ENCODE measurements around the gene RPS3.
"Not testable (repeated sequence)": the region's sequence is repeated elsewhere in the genome, so short reads cannot be mapped to it uniquely, and the experiment has no call there.

RPS3 gene

DNA sequence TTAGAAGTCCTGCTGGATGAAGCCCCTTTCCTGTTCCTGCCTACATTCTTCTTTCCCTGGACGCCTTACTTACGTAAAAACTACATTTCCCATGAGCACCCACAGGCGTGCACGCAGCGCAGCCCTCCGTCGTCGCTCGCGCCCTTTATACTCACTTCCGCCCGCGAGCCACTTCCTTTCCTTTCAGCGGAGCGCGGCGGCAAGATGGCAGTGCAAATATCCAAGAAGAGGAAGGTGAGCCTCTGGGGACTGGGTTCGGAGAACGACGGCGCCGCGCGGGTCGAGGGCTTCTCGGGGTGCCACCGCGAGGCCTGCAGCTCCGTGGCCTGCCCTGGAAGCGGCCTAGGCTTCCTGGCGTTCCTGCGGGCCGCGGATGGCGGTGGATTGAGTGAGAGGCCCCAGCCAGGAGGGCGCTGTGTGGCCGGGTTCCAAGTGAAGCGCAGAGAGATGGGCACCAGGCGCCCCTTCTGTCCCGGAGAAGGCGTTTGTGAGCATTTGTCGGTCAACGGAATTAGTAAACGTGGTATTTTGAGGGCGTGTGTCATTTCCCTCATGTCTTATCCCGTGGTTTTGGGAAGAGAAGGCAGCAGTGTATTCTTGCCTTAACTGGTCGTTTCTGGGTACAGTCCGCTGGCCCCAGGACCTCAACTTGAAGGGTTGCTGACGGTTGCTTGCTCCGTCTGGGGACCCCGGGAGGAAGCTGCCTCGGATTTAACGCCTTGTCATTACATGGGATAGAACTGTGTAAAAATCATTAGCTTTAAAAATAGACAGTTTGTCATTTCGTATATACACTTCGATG lies at the start of gene RPS3:
Gene RPS3, plus strand, starts transcription at position 175 of the 802 bp plus-strand sequence. Its CDS starts 30 bp downstream, at position 205.
- peak; percentile 76 to 85 for DNase-seq

DNA sequence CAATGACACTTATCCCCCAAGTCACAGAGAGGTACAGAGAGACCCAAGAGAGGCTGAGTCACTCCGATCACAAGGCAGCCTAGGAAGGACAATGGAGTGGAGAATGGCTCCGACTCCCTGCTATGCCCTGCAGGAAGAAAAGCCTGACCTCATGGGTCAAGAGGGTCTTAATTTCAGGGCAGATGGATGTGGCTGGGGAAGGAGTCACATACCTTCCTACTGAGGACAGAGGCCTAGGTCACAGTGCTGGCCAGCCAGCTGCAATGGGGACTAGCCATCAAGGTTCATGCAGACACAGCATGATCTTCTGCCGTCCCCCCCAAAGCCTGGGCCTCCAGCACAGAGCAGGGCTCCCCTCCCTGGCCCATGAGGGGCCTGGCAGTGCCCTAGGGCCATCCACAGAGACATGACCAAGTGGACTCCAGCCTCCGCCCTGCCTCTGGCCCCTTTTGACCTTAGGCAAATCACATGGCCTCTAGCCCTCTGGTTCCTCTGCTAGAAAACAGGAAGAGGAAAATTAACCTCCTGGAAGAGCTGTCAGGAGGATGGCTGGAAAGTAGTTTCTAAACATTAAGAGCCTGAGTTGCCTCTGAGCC lies 49.7 kb upstream of the RPS3 start:
- DNase-seq, result no peak

DNA sequence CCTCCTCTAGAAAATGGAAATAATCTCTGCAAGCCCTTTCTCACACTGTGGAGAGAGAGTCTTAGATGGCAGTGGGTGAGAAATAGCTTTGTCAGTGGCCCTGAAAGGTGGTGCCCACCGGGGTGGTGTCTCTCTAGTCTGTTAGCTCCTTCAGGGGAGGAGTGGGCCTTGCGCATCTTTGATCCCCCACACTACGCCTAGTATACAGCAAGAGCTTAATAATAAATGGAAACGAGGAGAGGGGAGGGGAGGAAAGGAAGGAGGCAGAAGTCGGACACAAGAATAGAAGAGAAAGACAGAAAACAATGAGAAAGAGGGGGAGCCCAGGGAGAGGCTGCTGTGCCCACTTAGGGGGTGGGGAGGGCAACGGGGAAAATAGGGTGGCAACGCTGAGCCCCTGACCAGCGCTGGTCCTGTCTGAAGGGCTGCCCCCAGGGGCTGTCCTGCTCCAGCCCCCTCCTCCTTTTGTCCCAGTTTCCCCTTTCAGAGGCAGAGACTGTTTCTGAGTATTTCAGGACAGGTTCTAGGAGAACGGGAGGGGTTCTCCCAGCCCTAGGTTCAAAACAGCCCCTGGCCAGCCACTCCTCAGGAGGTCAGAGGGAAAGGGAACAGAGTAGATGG lies 49.1 kb upstream of the RPS3 start:
- DNase-seq, result no peak

DNA sequence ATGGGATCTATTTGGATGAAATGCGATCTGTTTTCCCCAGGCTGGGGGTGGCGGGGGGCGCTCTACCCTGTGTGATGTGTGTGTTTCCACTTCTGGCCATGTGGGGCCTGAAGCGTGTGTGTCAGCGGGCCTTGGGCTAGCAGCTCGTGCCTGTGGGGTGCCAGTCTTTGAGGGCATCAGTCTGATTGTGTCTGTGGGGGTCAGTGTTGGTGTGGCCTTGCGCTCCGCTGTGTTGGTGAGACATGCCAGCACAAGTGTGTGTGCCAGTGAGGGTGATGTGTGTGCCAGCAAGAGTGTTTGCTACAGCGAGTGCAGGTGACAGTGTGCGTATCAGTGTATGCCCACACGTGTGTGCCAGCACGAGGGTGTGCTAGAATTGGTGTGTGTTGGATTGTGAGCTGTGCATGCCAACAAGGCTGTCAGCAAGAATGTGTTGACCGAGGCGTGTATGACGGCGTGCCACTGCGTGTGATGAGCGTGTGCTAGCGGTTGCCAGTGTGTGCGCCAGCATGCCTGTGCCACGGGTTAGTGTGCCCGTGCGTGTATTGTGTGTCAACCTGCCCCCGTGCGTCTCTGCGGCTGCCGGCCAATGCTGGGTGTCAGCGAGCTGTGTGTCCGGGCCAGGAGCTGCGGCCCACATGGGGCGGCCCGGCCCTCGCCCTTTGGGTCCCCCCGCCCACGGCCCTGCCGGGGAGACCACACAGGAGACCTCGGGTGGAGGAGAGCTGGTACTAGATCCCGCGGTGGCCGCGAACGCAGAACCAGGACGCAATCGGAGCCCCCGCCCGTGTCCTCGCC lies 48.4 kb upstream of the RPS3 start:
- DNase-seq, result peak in 1 of 2 donors; percentile 53

DNA sequence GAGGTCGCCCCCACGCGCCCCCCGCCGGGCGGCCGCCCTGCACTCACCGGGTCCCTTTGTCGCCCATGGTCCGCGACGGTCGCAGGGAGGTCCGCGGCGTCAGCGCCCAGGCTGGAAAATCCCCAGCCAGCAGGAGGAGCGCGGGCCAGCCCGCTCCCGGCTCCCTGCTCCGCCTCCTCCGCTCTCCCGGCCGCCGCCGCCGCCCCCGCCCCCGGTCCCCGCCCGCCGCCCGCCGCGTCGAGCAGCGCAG lies 47.9 kb upstream of the RPS3 start, which contains the start of gene ARRB1:
Gene ARRB1, minus strand, starts transcription at position 121 of the 250 bp plus-strand sequence. Its CDS starts 54 bp downstream, at position 67.
- DNase-seq, result peak in 1 of 2 donors; percentile 63

DNA sequence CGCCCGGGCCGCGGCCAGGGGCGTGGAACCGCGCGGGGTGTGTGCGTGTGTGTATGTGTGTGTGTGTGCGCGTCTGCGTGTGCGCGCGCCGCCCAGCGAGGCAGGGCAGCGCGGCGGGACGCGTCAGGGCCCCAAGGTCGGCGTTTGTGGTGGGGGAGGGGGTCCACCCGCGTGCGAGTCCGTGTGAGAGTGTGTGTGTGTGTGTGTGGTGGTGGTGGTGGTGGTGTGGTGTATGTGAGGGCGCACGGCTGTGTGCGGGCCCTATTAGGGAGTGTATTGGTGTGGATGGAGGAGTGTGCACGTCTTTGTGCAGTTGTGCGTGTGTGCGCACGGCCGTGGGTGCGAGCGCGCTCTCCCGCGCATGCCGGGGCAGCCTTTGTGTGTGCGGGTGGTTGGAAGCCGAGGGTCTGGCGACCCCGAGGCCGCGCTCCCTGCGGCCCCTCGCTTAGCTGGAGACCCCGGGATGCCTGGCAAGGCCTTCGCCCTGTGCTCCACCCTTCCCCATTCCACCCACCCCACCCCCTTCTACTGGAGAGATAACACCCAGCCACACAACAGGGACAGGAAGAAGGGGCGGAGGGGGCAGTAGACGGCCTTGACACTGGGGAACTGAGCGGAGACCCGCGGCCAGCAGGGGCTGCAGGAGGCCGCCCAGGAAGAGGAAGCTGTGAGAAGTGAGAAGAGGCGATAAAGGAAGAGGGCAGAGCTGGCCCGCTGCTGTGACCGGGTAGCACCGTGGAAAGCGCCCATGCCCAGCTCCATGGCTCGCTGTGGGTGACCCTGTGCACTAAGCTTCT lies 47.3 kb upstream of the RPS3 start:
- DNase-seq, result peak; percentile 56 to 78

DNA sequence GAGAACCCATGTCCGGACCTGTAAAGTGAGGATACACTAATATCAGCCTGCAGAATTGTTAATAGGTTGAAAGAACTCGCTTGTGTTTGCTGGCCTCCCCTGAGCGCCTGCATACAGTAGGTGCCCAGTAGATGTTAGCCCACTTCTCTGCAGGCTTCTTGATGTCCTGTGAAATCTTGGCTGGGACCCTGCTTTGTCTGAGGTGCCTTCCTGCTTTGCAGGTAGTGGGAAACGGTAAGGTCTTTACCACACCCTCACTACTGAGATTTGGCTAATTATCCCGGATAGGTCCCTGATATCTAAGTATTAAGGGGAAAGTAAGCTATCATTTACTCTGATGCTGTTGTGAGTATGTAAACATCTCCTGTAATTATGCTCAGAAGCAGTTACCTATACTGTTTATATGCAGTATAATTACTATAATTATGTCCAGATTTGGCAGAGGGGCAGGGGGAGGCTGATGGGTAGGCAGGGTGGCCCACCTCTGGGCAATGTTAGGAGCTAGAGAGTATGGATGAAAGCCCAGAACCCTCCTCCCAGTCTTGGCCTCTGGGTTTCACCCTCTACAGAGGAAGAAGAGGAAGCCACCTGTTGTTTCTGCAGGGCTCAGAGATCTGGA lies 46.6 kb upstream of the RPS3 start:
- no peak for DNase-seq

DNA sequence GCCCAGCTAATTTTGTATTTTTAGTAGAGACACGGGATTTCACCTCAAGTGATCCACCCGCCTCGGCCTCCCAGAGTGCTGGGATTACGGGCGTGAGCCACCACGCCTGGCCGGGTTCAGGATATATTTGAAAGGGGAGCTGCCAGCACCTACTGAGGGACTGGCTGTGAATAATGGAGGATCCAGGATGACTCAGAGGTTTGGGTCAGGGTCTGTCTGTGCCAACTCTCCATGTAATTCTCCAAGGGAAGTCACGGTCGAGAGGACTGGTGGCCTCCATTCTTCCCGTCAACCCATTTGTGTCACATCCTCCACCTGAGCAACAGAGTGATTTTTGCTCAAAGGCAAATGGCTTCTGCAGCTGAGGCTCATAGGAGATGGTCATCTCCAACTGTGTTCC lies 44.3 kb upstream of the RPS3 start:
- no peak for DNase-seq

DNA sequence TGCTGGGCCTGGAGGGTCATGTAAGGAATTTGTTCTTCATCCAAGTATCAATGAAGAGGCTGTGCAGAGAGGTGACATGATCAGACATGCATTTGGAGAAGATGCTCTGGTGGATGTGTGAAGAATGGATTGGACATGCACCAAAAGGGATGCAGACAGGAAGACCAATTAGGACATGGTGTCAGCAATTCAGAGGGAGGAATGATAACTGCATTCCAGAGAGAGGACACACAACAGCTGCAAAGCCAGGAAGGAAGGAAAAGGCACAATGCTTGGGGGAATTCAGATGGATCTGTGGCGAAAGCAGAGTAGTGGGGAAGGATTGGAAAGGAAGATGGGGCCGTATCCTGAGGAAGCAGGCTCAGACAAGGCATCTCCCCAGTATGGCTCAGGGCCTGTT lies 42.7 kb upstream of the RPS3 start:
- DNase-seq, result no peak

DNA sequence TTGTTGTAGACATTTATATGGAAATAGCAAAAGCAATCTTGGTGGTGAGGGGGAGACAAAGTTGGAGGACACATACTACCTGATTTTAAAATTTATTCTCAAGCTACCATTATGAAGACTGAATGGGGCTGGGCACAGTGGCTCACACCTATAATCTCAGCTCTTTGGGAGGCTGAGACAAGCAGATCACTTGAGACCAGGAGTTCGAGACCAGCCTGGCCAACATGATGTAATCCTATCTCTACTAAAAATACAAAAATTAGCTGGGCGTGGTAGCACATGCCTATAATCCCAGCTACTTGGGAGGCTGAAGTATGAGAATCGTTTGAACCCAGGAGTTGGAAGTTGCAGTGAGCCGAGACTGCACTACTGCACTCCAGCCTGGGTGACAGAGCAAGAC lies 37.0 kb upstream of the RPS3 start:
- not testable (repeated sequence) for DNase-seq

DNA sequence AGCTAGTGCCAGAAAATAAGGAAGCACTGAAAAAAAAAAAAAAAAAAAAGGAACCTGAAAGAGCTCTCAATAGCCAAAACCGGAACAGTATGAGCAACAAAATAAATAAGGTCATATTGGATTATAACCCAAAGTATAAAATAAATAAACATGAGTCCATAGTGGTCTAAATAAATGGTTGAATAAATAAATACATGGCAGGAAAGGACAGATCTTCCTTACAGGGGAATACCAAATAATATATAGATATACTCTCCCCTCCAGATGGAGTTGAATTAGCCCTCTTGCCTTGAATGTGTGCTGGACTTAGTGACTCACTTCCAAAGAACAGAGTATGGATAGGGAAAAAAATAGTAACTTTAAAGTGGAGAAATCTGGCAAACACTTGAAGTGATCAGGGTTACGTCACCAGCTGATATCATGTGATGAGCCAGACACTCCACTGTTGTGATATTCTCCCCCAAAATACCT lies 33.6 kb upstream of the RPS3 start:
- peak in 1 of 2 donors; percentile 70 for DNase-seq

DNA sequence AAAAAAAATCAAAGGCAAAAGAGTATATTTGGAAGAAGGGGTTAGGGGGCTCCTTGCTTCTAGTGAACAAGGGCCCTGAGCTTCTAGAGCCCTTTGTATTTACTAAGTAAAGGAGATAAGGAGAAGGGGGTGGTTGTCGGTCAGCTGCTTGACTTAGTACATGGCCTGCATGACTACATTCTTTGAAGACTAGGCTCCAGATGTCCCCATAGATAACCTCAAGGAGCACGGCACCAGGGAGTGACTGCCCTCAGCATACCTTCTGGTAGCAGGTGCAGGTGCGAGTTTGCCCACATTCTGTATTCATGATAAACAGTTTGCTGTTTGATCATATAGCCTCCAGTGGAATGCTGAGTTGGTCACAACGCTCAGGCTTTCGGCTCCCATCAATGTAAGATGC lies 32.5 kb upstream of the RPS3 start:
- not testable (repeated sequence) for DNase-seq

DNA sequence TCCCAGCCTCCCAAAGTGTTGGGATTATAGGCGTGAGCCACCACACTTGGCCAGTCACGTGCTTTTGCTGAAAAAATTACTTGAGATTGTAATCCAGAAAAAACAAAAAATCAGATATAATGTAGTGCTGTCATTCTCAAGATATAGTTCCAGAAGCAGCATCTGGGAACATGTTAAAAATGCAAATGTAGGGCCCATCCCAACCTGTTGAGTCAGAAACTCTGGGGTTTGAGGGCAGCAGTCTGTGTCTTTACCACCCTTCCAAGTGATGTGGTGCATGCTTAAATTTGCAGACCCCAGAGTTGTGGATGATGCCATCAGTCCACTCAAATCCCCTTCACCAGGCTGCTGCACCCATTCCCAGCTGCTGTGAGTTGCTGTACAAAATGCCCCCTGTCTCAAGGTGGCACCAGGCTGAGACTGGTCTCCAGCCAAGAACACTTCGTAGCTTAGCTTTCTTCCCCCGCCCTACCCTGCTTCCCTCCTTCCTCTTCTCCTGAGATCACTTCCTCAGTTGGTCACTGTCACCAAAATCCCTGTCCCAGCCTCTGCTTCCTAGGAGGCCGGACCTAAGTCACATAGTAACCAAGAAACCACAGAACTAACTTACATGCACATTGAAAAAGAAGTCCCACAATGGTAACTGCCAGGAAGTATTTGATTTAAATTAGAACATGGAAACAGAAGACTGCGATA lies 29.6 kb upstream of the RPS3 start:
- DNase-seq, result peak; percentile 18 to 81

DNA sequence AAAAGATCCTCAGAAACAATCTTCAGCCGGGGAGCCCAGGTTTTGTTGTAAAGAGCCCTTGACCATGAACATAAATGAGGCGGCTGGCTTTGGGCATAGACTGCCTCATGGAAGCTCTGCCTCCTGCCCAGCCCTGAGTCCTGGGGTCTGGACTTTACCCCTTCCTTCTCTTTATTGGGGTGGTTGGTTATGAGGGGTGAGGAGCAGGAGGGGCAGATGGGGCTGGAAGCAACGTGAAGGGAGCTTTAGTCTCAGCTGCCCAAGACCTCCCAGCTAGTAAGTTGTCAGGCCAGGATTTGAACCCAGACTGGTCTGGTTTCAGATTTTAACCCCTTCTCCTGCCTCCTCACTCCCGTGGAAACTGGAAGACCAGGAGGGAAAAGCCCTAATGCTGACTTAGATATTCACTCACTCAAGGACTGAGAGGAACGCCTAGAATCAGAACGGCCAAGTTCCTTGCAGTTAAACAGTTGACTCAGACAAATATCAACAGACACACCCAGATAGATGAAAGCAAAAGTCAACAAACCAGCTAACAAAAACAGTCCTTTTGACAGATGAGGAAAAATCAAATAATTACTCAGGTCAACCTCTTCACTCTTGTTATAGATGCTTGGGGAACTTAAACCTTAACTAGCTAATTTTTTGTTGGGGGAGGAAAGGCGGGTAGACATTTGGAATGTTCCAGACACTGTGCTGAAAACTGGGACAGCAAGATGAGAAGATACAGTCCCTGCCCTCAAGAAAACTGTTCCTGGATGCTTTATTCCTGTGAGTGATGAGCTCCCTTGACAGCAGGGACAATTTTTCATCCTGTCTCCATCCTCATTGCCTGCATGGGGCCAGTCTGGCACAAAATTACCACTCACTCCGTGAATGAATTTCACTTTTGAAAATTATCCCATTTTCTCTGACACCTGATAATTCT lies 27.1 kb upstream of the RPS3 start:
- no peak for DNase-seq

DNA sequence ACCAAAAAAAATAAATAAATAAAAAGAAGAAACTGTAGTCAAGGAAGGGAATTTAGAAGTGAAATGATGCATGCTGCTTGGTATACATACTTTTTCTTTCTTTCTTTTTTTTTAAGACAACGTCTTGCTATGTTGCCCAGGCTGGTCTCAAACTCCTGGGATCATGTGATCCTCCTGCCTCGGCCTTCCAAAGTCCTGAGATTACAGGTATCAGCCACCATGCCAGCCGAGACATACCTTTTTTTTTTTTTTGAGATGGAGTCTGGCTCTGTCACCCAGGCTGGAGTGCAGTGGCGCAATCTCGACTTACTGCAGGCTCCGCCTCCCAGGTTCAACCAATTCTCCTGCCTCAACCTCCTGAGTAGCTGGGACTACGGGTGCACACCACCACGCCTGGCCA lies 26.1 kb upstream of the RPS3 start:
- DNase-seq, result no peak

DNA sequence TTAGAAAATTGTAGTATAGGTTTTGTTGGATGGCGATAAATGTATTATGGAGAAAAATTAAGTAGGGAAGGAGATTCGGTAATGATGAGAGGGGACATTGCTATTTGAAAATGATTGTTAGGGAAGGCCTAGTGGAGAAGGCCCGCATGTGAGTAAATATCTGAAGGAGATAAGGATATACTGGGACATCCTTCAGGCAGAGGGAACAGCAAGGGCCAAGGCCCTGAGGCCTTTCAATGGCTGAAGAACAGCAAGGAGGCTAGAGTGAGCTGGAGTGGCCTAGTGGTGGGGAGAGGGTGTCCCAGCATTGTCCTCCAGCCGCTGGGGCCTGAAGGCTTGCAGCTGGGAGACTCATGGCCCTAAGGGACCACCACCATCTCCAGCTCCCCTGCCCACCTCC lies 24.7 kb upstream of the RPS3 start:
- no peak for DNase-seq

DNA sequence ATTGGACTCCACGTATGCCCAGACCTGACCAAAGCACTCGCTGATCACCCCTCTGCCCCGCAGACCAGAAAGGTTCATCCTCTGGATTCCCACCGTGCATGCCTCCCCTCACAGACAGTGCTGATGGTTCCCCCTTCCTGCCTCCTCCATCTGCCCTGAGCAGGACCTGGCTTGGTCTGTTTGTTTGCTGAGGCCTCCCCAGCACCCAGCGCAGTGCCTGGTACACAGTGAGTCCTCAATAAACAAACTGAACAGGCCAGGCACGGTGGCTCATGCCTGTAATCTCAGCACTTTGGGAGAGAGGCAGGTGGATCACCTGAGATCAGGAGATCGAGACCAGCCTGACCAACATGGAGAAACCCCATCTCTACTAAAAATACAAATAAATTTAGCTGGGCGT lies 23.7 kb upstream of the RPS3 start:
- DNase-seq, result no peak

DNA sequence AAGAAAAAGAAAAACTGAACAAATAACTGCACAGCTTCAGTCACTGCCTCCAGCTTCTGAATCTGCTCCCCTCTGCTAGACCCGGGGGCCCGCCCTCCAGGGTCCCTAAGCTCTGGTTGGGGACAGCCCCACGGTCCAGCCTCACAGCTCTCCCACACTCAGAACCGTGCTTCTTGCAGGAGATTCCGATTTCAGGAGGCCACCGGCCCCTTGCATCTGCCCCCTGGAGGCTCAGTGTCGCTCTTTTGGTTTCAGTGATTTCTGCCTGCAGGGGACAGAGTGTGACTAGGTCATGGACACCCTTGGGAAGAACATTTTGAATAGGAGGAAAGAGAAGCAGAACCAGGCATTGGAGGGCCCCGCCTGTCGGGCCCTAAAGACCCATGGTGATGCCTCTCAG lies 23.1 kb upstream of the RPS3 start:
- no peak for DNase-seq

DNA sequence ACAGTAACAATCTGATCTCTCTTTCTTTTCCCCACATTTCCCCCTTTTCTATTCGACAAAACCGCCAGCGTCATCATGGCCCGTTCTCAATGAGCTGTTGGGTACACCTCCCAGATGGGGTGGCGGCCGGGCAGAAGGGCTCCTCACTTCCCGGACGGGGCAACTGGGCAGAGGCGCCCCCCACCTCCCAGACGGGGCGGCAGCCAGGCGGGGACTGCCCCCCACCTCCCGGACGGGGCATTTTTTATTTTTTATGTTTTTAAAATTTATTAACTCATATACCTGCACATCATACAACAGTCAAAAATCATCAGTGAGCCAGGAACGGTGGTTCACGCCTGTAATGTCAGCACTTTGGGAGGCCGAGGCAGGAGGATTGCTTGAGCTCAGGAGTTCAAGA lies 20.5 kb upstream of the RPS3 start:
- DNase-seq, result not testable (repeated sequence)

DNA sequence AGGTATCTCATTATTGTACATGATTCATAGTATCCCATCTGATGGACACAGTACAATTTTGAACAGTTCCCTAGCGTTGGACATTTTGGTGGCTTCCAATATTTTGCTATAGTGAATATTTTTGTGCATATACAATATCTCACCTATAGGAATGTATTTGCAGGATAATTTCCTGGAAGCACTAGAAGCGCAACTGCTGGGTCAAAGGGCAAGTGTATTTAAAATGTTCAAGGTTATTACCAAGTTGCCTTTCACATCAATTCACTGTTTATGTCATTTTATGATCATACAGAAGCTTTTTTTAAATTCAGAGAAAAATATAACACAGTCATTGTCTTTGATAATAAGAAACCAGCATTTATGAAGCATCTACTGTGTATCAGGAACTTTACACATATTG lies 19.1 kb upstream of the RPS3 start:
- DNase-seq, result no peak

Measured in bone marrow (tissue), 2 donors.